Left ventricle myocardium inferior (tissue), 1 donor: Measurements from ENCODE around the gene PDIA6. TPM values are rescaled to one million over a fixed set of nuclear protein-coding genes. Genes with fewer than 3 reads are reported as not detected.

Experiments
- DNase-seq: peaks from one replicate; pipeline ENCODE4 v3.0.0-alpha.2; 2020
- H3K27ac ChIP-seq: fragments of 200-600 bp; replicated peaks from 2 replicates; pipeline ENCODE4 v1.8.0; 2021
- H3K27me3 ChIP-seq: fragments of 200-600 bp; 2 replicates; pipeline ENCODE4 v1.8.0; 2021; ENCODE audit warnings: low read depth
- H3K36me3 ChIP-seq: fragments of 200-600 bp; 2 replicates; pipeline ENCODE4 v1.8.0; 2021
- H3K4me1 ChIP-seq: fragments of 200-600 bp; 2 replicates; pipeline ENCODE4 v1.8.0; 2021
- H3K4me3 ChIP-seq: fragments of 200-600 bp; 2 replicates; pipeline ENCODE4 v1.8.0; 2021; ENCODE audit warnings: mild to moderate bottlenecking, moderate library complexity
- H3K9me3 ChIP-seq: fragments of 200-600 bp; replicated peaks from 2 replicates; pipeline ENCODE4 v1.8.0; 2021
- intact Hi-C: fragments of 100-400 bp; cut with micrococcal nuclease; formaldehyde crosslinking; loops from one replicate; pipeline ENCODE4 v1.11.0; 2022
- total RNA-seq: library from RNA; stranded (reverse); fragmentation: NEBNext Ultra II Directional; extraction: Animal tissue kit (Norgen Biotek cat#: 25700); gene quantifications from one replicate; pipeline ENCODE4 v1.2.1, GENCODE V29; 2021
- TF ChIP-seq, protein P1 (sequence below): fragments of 200-600 bp; IDR thresholded peaks from 2 replicates; pipeline ENCODE4 v1.8.0; 2021; ENCODE audit warnings: antibody characterized with exemption, mild to moderate bottlenecking, borderline replicate concordance
- donor health status: DM: no; HTN: yes; CAD: no; lungs with severe emphysema.

Gene PDIA6
- total RNA-seq, 1 donor from 2014 or later: 107 TPM

DNA sequence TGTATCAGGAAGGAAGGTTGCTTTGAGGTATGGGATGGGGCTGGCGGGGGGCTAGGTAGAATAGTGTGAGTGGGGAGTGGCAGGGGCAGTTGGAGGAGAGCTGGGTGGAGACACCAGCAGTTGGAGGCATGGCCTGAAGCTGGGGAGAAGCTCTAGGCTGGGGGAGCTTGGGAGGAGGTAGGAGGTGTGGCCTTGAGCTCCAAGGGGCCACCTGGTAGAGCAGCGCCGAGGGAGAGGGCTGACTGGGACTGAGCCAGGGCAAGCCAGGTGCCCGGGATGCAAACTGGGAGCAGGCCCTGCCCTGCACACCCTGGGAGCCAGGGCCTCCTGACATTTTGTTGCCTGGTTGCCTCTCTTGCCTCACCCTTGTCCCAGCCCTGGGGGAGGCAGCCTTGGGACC, 33.1 kb upstream of the PDIA6 start:
- H3K36me3 ChIP-seq: no peaks in the 10 kb centered on the region
- peak overlapping the region; percentile 67 for H3K4me3 ChIP-seq
- intact Hi-C loops: no loop called here
- peak; percentile 36 for DNase-seq
- H3K4me1 ChIP-seq: peaks cover 18% of the 10 kb centered on the region
- H3K27me3 ChIP-seq: no peaks in the 10 kb centered on the region
- TF ChIP-seq, protein P1, sequence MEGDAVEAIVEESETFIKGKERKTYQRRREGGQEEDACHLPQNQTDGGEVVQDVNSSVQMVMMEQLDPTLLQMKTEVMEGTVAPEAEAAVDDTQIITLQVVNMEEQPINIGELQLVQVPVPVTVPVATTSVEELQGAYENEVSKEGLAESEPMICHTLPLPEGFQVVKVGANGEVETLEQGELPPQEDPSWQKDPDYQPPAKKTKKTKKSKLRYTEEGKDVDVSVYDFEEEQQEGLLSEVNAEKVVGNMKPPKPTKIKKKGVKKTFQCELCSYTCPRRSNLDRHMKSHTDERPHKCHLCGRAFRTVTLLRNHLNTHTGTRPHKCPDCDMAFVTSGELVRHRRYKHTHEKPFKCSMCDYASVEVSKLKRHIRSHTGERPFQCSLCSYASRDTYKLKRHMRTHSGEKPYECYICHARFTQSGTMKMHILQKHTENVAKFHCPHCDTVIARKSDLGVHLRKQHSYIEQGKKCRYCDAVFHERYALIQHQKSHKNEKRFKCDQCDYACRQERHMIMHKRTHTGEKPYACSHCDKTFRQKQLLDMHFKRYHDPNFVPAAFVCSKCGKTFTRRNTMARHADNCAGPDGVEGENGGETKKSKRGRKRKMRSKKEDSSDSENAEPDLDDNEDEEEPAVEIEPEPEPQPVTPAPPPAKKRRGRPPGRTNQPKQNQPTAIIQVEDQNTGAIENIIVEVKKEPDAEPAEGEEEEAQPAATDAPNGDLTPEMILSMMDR: no peak
- peaks cover 25% of the 10 kb centered on the region for H3K9me3 ChIP-seq
- H3K27ac ChIP-seq: peak overlapping the region; percentile 96

GRCh38 chr2:10844097-10844496, 31.5 kb upstream of the PDIA6 start:
- H3K9me3 ChIP-seq: peaks cover 33% of the 10 kb centered on the region
- TF ChIP-seq, protein P1: no peak
- no peaks in the 10 kb centered on the region for H3K27me3 ChIP-seq
- no peaks in the 10 kb centered on the region for H3K36me3 ChIP-seq
- DNase-seq: peak; percentile 86
- H3K4me3 ChIP-seq: peak overlapping the region; percentile 67
- peaks cover 18% of the 10 kb centered on the region for H3K4me1 ChIP-seq
- intact Hi-C loops: no loop called here
- H3K27ac ChIP-seq: peak overlapping the region; percentile 96

DNA sequence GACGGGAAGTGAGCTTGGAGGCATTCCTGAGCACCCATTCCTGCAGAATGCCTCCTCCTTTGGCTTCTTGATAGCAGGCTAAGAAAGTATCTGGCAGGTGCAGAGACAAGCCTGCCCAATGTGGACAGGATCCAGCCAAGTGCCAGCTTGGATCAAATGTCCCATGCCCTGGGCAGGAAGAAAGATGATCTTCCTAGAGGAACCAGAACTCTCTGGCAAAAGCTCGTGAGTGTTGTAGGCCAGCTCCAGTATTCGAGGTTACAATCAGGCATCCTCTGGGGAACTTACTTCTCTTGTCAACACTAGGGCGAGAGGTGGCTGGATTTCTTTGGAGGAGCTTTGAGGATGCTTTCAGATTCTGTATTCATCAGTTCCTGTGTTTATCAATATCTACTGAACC, 29.9 kb upstream of the PDIA6 start:
- Histone ChIP-seq H3K27me3 (peaks cover 7% of the 10 kb centered on the region), H3K36me3 (no peaks in the 10 kb centered on the region), H3K27ac (no peak overlapping the region), H3K9me3 (peaks cover 33% of the 10 kb centered on the region), H3K4me1 (peaks cover 3% of the 10 kb centered on the region), H3K4me3 (no peak overlapping the region)
- TF ChIP-seq, protein P1: no peak
- no peak for DNase-seq
- intact Hi-C loops: no loop called here

- H3K4me1 ChIP-seq: no peaks in the 10 kb centered on the region
- TF ChIP-seq, protein P1: no peak
- intact Hi-C loops: no loop called here
- no peaks in the 10 kb centered on the region for H3K36me3 ChIP-seq
- H3K27ac ChIP-seq: no peak overlapping the region
- DNase-seq: no peak
- H3K4me3 ChIP-seq: no peak overlapping the region
- peaks cover 33% of the 10 kb centered on the region for H3K9me3 ChIP-seq
- H3K27me3 ChIP-seq: peaks cover 11% of the 10 kb centered on the region
These were observed 29.1 kb upstream of the PDIA6 start for GRCh38 chr2:10841547-10842219.

- Histone ChIP-seq H3K9me3 (peaks cover 33% of the 10 kb centered on the region), H3K27ac (no peak overlapping the region), H3K36me3 (no peaks in the 10 kb centered on the region), H3K27me3 (peaks cover 13% of the 10 kb centered on the region), H3K4me3 (no peak overlapping the region), H3K4me1 (no peaks in the 10 kb centered on the region)
- TF ChIP-seq, protein P1: no peak
- intact Hi-C loops: loop anchor here (10.0 kb wide), 1 partner anchor 85 kb away; no protein-coding TSS in a partner anchor
- no peak for DNase-seq
These were observed 27.2 kb upstream of the PDIA6 start for GRCh38 chr2:10839813-10840212.
